ENCODE measurements around the gene PCBP4. TPM values are rescaled to one million over a fixed set of nuclear protein-coding genes. Genes with fewer than 3 reads are reported as not detected.
A peak's percentile ranks its signal among the peaks of the same experiment; 100 is the strongest.

The PCBP4 gene
- total and polyA plus RNA-seq, 4 experiments from 2014 or later, result 13.0 to 20.5 (median 19.1) TPM

DNA sequence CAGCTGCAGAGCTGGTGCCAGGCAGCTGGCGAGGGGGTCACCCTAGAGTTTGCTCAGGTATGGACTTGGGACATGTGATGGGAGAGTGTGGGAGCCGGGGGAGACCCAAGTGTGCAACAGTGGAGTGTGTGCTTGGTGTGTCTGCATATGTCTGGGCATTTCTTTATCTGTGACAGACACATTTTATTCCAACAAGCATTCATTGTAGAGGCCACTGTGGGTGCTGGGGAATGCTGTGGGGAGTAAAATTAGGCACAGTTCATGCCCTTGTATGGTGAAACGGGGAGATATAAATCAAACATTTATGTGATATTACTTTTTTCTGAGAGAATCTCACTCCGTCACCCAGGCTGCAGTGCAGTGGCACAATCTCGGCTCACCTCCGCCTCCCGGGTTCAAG is 20.3 kb upstream of the PCBP4 start:
- H3K27ac ChIP-seq (ENCODE audit: low read depth, low read length), result no peak overlapping the region

DNA sequence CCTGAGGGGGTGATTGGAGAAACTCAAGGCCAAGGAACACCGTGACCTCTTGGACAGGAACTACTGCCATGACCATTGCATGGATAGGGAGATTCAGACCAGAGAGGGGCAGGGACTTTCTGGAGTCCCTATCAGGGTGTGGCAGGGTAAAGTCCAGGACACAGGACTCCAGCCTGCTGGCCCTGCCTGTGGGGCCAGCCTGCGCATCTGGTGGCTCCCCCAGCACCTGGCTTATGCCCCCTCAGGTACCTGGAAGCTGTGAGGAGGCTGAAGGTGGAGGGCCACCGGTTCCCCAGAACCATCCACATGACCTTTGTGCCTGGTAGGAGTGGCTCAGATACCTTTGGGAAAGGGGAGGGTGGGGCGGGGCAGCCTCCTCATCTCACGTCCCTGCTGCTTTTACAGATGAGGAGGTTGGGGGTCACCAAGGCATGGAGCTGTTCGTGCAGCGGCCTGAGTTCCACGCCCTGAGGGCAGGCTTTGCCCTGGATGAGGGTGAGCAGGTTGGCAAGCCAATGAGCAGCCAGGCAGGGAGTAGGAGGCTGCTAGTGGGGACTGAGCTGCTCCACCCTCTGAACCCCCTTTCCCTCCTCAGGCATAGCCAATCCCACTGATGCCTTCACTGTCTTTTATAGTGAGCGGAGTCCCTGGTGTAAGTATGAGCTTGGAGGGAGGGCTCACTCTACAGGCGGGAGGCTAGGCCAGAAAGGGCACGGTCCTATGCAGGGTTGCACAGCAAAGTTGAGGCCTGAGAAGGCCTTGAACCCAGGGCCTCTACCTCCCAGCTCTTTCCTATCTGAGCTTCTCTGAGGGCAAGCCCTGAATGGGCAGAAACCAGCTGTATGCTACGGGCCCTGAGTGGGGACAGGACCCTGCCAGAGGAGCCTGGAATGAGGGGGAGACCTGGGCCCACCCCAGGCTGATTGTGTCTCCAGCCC is 19.0 kb upstream of the PCBP4 start:
- Mint-ChIP-seq H3K36me3 (peaks cover 2 to 3% of the 10 kb centered on the region in 2 donors), H3K4me3 (no peak overlapping the region), H3K27ac (peak overlapping the region in 3 of 7 donors; percentile 17 to 48 (median 47)), H3K27me3 (no peaks in the 10 kb centered on the region), H3K9me3 (no peaks in the 10 kb centered on the region), H3K4me1 (peaks cover 7 to 26% (median 19%) of the 10 kb centered on the region in 4 donors)
- Histone ChIP-seq H3K36me3 (ENCODE audit: insufficient read depth, low read length) (no peaks in the 10 kb centered on the region), H3K4me3 (ENCODE audit: low read length in 2 of 2) (no peak overlapping the region), H3K4me1 (ENCODE audit: insufficient read depth, low read length) (peaks cover 21% of the 10 kb centered on the region), H3K27me3 (ENCODE audit: insufficient read depth, low read length) (no peaks in the 10 kb centered on the region), H3K27ac (ENCODE audit: low read depth, low read length) (no peak overlapping the region), H3K9me3 (ENCODE audit: control insufficient read depth in 1 of 2, low read length in 2 of 2) (no peaks in the 10 kb centered on the region)
- no peak for DNase-seq
- CTCF ChIA-PET (ENCODE audit: partially characterized antibody), result interaction anchor here (1.0 to 1.7 kb wide), 2 partner anchors 12 to 67 kb away, joined by 3 to 4 read pairs; partner anchors contain the start of gene ABHD14B
- POLR2A ChIA-PET (ENCODE audit: partially characterized antibody), result interaction anchor here (0.6 to 8.2 kb wide), 3 partner anchors 8 to 12 kb away, joined by 3 to 65 read pairs (median 59); partner anchors contain the start of genes ABHD14A, ABHD14B and RPL29
- intact Hi-C loops (cut with micrococcal nuclease), result no loop called here

More for the DNA sequence above, 20.3 kb upstream of the PCBP4 start:
- H3K4me3 Mint-ChIP-seq, result no peak overlapping the region
- CTCF ChIA-PET (ENCODE audit: partially characterized antibody), result interaction anchor here (1.7 kb wide), 1 partner anchor 66 kb away, joined by 4 read pairs; no protein-coding TSS in a partner anchor
- no peaks in the 10 kb centered on the region for H3K9me3 Mint-ChIP-seq
- H3K4me1 Mint-ChIP-seq, result peaks cover 3 to 26% (median 16%) of the 10 kb centered on the region in 4 donors
- peaks cover 6 to 8% of the 10 kb centered on the region in 2 donors for H3K36me3 Mint-ChIP-seq
- Histone ChIP-seq H3K36me3 (ENCODE audit: insufficient read depth, low read length) (peaks cover 3% of the 10 kb centered on the region), H3K9me3 (ENCODE audit: control insufficient read depth in 1 of 2, low read length in 2 of 2) (no peaks in the 10 kb centered on the region), H3K4me3 (ENCODE audit: low read length in 2 of 2) (no peak overlapping the region), H3K27me3 (ENCODE audit: insufficient read depth, low read length) (no peaks in the 10 kb centered on the region), H3K4me1 (ENCODE audit: insufficient read depth, low read length) (peaks cover 12% of the 10 kb centered on the region)
- H3K27me3 Mint-ChIP-seq, result no peaks in the 10 kb centered on the region
- POLR2A ChIA-PET (ENCODE audit: partially characterized antibody), result interaction anchor here (0.6 to 8.2 kb wide), 2 partner anchors 7 to 33 kb away, joined by 3 to 59 read pairs; partner anchors contain the start of gene RPL29
- intact Hi-C loops (cut with micrococcal nuclease), result no loop called here
- peak overlapping the region in 4 of 7 donors; percentile 20 to 74 (median 64) for H3K27ac Mint-ChIP-seq
- DNase-seq, result no peak

DNA sequence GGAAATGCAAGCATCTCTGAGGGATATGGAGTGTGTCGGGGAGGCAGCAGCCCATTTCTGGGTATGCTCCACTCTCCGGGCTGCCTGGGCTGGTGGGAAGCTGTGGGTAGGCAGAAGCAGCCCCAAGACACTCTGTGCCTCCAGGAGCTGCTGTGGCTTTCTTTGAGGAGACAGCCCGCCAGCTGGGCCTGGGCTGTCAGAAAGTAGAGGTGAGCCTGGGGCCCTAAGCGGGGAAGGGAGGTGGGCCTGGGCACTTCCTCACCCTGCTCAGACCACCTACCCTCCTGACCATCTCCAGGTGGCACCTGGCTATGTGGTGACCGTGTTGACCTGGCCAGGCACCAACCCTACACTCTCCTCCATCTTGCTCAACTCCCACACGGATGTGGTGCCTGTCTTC is 17.8 kb upstream of the PCBP4 start:
- no peaks in the 10 kb centered on the region for H3K36me3 ChIP-seq (ENCODE audit: insufficient read depth, low read length)
- no peak for DNase-seq
- no peak overlapping the region for H3K4me3 ChIP-seq (ENCODE audit: low read length in 2 of 2)
- H3K9me3 Mint-ChIP-seq, result no peaks in the 10 kb centered on the region
- peaks cover 26% of the 10 kb centered on the region for H3K4me1 ChIP-seq (ENCODE audit: insufficient read depth, low read length)
- peak overlapping the region in 2 of 8 donors; percentile 57 to 69 for H3K4me3 Mint-ChIP-seq
- H3K27me3 Mint-ChIP-seq, result no peaks in the 10 kb centered on the region
- H3K9me3 ChIP-seq (ENCODE audit: control insufficient read depth in 1 of 2, low read length in 2 of 2), result no peaks in the 10 kb centered on the region
- peak overlapping the region; percentile 5 to 84 (median 70) for H3K27ac Mint-ChIP-seq
- H3K27ac ChIP-seq (ENCODE audit: low read depth, low read length), result no peak overlapping the region
- intact Hi-C loops (cut with micrococcal nuclease), result no loop called here
- ChIA-PET CTCF (ENCODE audit: partially characterized antibody) (interaction anchor here (4.5 kb wide), 1 partner anchor 9 kb away, joined by 29 read pairs; the partner anchor contains the start of gene RPL29), POLR2A (ENCODE audit: partially characterized antibody) (interaction anchor here (5.3 to 8.2 kb wide), 2 partner anchors 10 to 11 kb away, joined by 59 to 65 read pairs; partner anchors contain the start of genes ABHD14A, ABHD14B and RPL29)
- no peaks in the 10 kb centered on the region for H3K36me3 Mint-ChIP-seq
- no peaks in the 10 kb centered on the region for H3K27me3 ChIP-seq (ENCODE audit: insufficient read depth, low read length)
- peaks cover 7 to 29% (median 23%) of the 10 kb centered on the region in 4 donors for H3K4me1 Mint-ChIP-seq

DNA sequence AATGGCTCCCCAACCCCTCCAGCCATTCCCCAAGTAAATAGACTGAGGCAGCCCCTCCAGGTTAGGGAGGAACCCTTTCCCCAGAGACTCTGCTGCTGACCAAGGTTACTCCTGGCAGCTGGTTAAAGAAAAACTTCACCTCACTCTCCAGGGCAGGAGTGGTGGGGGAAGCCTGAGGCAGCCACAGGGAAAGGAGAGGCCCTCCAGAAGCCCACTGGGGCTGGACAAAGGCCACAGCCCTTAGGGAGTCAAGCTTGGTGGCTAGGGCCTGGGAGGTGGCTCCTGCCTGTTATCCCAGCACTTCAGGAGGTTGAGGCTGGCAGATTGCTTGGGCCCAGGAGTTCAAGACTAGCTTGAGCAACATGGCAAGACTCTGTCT is 17.0 kb upstream of the PCBP4 start:
- Histone ChIP-seq H3K36me3 (ENCODE audit: insufficient read depth, low read length) (no peaks in the 10 kb centered on the region), H3K9me3 (ENCODE audit: control insufficient read depth in 1 of 2, low read length in 2 of 2) (no peaks in the 10 kb centered on the region), H3K4me1 (ENCODE audit: insufficient read depth, low read length) (peaks cover 26% of the 10 kb centered on the region), H3K27me3 (ENCODE audit: insufficient read depth, low read length) (no peaks in the 10 kb centered on the region), H3K4me3 (ENCODE audit: low read length in 2 of 2) (no peak overlapping the region), H3K27ac (ENCODE audit: low read depth, low read length) (no peak overlapping the region)
- Mint-ChIP-seq H3K9me3 (no peaks in the 10 kb centered on the region), H3K4me3 (peak overlapping the region in 6 of 8 donors; percentile 46 to 91 (median 86)), H3K4me1 (peaks cover 7 to 29% (median 23%) of the 10 kb centered on the region in 4 donors), H3K27me3 (no peaks in the 10 kb centered on the region), H3K27ac (peak overlapping the region in 6 of 7 donors; percentile 61 to 84 (median 74)), H3K36me3 (no peaks in the 10 kb centered on the region)
- intact Hi-C loops (cut with micrococcal nuclease), result no loop called here
- no peak for DNase-seq
- ChIA-PET POLR2A (ENCODE audit: partially characterized antibody) (interaction anchor here (0.7 to 8.2 kb wide), 4 partner anchors 10 to 293 kb away, joined by 4 to 65 read pairs (median 40); partner anchors contain the start of genes ABHD14A, ABHD14B, DUSP7 and RPL29), CTCF (ENCODE audit: partially characterized antibody) (interaction anchor here (1.7 to 4.5 kb wide), 4 partner anchors 9 to 42 kb away, joined by 4 to 47 read pairs (median 24); partner anchors contain the start of genes ABHD14A, ABHD14B, PARP3 and RPL29)

DNA sequence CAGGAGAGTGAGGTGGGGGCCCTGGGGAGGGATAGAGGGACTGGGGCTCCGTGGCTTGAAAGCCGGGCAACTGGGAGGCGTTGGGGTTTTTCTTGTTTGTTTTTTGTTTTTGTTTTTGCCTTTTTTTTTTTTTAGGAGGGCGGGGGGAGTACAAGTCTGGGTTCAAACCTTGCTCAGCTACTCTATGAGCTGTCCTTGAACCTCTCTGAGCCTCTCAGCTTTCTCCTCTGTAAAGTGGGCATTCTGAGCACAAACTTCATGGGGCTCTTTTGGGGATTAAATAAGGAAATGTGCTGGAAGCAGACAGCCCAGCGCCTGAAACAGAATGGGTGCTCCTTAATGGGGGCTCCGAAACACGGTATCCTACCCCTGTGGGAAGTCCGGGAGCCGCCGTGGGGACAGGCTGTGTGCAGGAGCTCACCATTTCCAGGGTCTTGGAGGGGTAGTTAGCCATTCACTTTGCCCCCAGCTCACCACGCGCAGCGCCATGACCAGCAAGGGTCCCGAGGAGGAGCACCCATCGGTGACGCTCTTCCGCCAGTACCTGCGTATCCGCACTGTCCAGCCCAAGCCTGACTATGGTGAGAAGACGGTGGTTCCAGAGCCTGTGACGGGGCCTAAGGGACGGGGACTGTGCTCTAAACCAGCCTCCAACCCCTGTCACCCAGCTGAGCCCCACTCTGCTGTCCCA is 16.5 kb upstream of the PCBP4 start:
- CTCF ChIA-PET (ENCODE audit: partially characterized antibody), result interaction anchor here (0.6 to 4.5 kb wide), 9 partner anchors 10 to 588 kb away, joined by 3 to 47 read pairs (median 4); partner anchors contain the start of genes ABHD14A, ABHD14B, DUSP7 and PARP3
- no peak for DNase-seq
- Mint-ChIP-seq H3K27ac (peak overlapping the region; percentile 84 to 97 (median 92)), H3K36me3 (no peaks in the 10 kb centered on the region), H3K4me1 (peaks cover 7 to 29% (median 24%) of the 10 kb centered on the region in 4 donors), H3K4me3 (peak overlapping the region; percentile 83 to 96 (median 90)), H3K27me3 (no peaks in the 10 kb centered on the region), H3K9me3 (no peaks in the 10 kb centered on the region)
- Histone ChIP-seq H3K9me3 (ENCODE audit: control insufficient read depth in 1 of 2, low read length in 2 of 2) (no peaks in the 10 kb centered on the region), H3K4me1 (ENCODE audit: insufficient read depth, low read length) (peaks cover 26% of the 10 kb centered on the region), H3K36me3 (ENCODE audit: insufficient read depth, low read length) (no peaks in the 10 kb centered on the region), H3K27ac (ENCODE audit: low read depth, low read length) (peak overlapping the region; percentile 77), H3K27me3 (ENCODE audit: insufficient read depth, low read length) (no peaks in the 10 kb centered on the region), H3K4me3 (ENCODE audit: low read length in 2 of 2) (peak overlapping the region; percentile 29 to 36)
- intact Hi-C loops (cut with micrococcal nuclease), result loop anchor here (1.0 kb wide), 1 partner anchor 8 kb away; the partner anchor contains the start of gene ABHD14A
- POLR2A ChIA-PET (ENCODE audit: partially characterized antibody), result interaction anchor here (0.6 to 8.2 kb wide), 14 partner anchors 8 to 1416 kb away, joined by 3 to 65 read pairs (median 8); partner anchors contain the start of genes ABHD14A, ABHD14B, C3orf18 and DUSP7

DNA sequence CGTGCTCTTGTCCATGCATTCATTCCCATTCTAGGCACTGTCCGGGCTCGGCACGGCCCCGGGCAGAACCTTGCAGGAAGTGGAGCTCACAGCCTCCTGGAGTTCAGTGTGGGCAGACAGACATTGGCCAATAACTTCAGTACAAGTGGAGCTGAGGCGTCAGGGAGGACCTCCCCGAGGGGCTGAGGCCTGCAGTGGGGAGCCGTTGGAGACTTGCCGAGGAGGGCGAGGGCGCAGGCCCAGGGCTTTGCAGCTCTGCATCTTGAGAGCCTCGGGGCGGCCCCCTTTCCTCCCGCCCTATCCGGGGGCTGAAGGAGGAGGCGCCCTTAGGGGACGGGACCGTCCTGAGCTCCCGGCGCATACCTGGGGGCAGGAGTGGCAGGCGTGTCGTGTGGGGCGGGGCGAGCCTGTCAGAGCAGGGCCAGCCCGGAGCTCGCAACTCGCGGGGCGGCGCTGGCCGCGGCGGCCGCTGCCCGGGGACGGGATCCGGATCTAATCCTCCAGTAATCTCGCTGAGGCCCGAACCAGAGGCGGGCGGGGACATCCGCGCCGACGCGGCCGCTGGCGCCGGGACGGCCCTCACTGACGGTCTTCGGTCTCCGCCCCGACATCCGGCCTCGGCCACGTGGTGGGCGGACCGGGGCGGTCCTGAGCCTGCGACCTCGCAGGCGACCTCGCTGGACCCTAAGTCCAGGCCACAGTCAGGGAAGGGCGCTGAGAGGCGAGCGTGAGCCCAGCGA is 15.8 kb upstream of the PCBP4 start, which contains the start of gene ACY1:
Gene ACY1, plus strand, starts transcription at position 698 of the 740 bp plus-strand sequence. CDS start 530 bp downstream, outside the sequence.
- Mint-ChIP-seq H3K36me3 (no peaks in the 10 kb centered on the region), H3K27me3 (no peaks in the 10 kb centered on the region), H3K4me3 (peak within 1 kb of the TSS; percentile 90 to 97 (median 94)), H3K27ac (peak within 1 kb of the TSS; percentile 84 to 98 (median 94)), H3K9me3 (no peaks in the 10 kb centered on the region), H3K4me1 (peaks cover 7 to 29% (median 24%) of the 10 kb centered on the region in 4 donors)
- Histone ChIP-seq H3K9me3 (ENCODE audit: control insufficient read depth in 1 of 2, low read length in 2 of 2) (no peaks in the 10 kb centered on the region), H3K27ac (ENCODE audit: low read depth, low read length) (peak within 1 kb of the TSS; percentile 77), H3K36me3 (ENCODE audit: insufficient read depth, low read length) (no peaks in the 10 kb centered on the region), H3K4me3 (ENCODE audit: low read length in 2 of 2) (peak within 1 kb of the TSS; percentile 36 to 55), H3K4me1 (ENCODE audit: insufficient read depth, low read length) (peaks cover 26% of the 10 kb centered on the region), H3K27me3 (ENCODE audit: insufficient read depth, low read length) (no peaks in the 10 kb centered on the region)
- DNase-seq, result peak; percentile 54 to 83 (median 60)
- CTCF ChIA-PET (ENCODE audit: partially characterized antibody), result interaction anchor here (0.6 to 4.5 kb wide), 10 partner anchors 9 to 589 kb away, joined by 3 to 47 read pairs (median 4); partner anchors contain the start of genes ABHD14A, ABHD14B, DUSP7 and PARP3
- POLR2A ChIA-PET (ENCODE audit: partially characterized antibody), result interaction anchor here (0.8 to 8.2 kb wide), 13 partner anchors 9 to 305 kb away, joined by 3 to 65 read pairs (median 8); partner anchors contain the start of genes ABHD14A, ABHD14B, DUSP7 and GLYCTK
- intact Hi-C loops (cut with micrococcal nuclease), result loop anchor here (1.0 kb wide), 1 partner anchor 8 kb away; the partner anchor contains the start of gene ABHD14A

Data from CD4-positive, alpha-beta memory T cell (primary cell).